ENCODE data around the gene DIAPH2.
"Not testable (repeated sequence)": the region's sequence is repeated elsewhere in the genome, so short reads cannot be mapped to it uniquely, and the experiment has no call there.

Gene DIAPH2

DNA sequence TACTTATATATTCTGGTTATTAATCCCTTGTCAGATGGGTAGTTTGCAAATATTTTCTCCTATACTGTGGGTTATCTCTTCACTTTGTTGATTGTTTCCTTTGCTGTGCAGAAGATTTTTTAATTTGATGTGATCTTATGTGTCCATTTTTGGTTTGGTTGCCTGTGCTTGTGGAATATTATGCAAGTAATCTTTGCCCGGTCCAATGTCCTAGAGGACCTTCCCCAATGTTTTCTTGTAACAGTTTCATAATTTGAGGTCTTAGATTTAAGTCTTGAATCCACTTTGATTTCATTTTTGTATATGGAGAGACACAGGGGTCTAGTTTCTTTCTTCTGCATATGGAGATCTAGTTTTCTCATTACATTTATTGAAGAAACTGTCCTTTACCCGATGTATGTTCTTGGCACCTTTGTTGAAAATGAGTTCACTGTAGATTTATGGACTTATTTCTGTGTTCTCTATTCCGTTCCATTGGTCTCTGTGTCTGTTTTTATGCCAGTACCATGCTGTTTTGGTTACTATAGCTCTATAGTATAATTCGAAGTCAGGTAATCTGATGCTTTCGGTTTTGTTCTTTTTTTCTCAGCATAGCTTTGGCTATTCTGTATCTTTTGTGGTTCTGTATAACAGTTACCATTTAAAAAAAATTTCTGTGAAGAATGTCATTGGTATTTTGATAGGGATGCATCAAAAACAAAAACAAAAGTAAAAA is 34.7 kb downstream of the DIAPH2 start:
- DNase-seq: no peak

- DNase-seq: no peak
Observed at GRCh38 chrX:96721354-96721753, 36.7 kb downstream of the DIAPH2 start.

GRCh38 chrX:96722781-96723180 is 38.1 kb downstream of the DIAPH2 start:
- DNase-seq: no peak

DNA sequence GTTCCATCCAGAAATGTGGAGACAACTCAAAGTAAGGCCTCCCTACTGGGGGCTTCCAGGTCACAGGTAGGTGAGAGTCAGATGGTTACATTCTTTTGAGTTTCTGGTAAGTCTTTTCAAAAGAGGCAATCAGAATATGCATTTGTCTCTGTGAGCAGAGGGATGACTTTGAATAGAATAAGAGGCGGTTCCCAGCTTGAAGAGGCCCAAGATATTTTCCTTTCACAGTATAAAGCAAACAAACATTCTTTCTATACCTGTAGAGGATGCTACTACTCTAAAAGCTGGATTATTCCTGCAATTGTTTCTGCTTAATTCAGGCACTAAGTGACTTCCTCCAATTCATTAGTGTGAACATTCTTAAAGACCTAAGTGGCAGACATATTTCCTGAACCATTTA is 44.4 kb downstream of the DIAPH2 start:
- no peak for DNase-seq

- DNase-seq: no peak
Observed at GRCh38 chrX:96729868-96730643, 45.4 kb downstream of the DIAPH2 start.

DNA sequence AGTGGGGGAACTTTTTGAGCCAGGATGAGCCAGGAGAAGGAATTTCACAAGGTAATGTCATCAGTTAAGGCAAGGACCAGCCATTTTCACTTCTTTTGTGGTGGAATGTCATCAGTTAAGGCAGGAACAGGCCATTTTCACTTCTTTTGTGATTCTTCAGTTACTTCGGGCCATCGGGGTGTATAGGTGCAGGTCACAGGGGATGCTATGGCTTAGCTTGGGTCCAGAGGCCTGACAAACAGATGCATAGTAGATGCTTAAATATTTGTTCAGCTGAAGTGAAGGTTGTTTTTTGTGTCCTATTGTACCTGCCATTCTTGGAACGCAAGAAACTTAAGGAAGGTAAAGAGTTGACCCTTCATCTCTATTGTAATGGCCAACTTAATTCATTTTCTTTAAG is 46.4 kb downstream of the DIAPH2 start:
- not testable (repeated sequence) for DNase-seq

DNA sequence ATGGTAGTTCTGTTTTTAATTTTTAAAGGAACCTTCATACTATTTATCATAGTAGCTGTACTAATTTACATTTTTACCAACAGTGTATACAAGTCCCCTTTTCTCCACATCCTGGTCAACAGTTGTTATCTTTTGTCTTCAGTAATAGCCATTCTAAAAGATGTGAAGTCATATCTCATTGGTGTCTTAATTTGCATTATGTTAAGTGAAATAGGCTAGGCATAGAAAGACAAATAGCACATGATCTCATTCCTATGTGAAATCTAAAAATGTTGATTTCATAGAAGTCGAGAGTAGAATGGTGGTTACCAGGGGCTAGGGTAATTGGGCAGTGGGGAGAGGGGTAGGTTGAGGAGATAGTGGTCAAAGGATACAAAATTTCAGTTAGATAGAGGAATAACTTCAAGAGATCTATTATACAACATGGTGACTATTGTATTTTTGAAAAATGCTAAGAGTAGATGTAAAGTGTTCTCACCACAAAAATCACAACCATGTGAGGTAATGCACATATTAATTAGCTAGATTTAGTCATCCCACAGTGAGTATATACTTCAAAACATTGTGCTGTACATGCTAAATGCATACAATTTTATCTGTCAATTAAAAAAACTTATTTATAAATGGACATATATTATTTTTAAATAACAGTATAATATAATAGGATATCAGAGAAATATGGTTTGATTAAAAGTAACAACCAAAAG is 58.9 kb downstream of the DIAPH2 start:
- no peak for DNase-seq

GRCh38 chrX:96752781-96753180 is 68.1 kb downstream of the DIAPH2 start:
- DNase-seq: no peak

- DNase-seq: no peak
Observed at GRCh38 chrX:96753230-96753629, 68.6 kb downstream of the DIAPH2 start.

DNA sequence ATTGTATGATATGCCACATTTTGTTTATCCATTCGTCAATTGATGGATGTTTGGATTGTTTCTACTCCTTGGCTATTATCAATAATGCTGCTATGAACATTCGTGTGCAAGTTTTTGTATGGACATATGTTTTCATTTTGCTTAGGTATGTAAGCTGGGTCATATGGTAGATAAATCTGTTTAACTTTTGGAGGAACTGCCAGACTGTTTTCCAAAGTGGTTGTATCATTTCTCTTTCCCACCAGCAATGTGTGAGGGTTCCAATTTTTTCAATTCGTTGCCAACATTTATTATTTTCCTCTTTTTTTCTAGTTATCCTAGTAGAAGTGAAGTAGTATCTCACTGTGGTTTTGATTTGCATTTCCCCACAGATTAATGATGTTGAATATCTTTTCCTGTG is 71.8 kb downstream of the DIAPH2 start:
- no peak for DNase-seq

DNA sequence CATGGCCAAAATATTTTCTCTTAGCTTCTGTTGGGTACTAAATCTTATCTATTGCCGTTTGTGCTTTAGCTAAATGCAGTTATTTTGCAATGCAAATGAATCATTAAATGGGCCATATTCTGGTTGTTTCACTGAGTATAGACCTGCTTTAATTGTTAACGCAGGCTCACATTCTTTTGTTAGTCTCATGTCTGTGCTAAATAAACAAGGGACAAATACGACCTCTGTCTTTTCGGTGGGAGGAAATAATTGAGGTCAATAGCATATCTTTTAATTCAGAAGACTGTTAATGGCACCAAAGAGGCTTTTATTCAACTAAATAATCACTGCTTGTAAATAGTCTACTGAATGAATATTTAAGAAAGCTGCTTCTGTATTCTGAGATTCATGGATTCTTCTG is 76.9 kb downstream of the DIAPH2 start:
- no peak for DNase-seq

GRCh38 chrX:96763608-96764007 is 79.0 kb downstream of the DIAPH2 start:
- DNase-seq: no peak

- DNase-seq: no peak
Observed at GRCh38 chrX:96764864-96765263, 80.2 kb downstream of the DIAPH2 start.

DNA sequence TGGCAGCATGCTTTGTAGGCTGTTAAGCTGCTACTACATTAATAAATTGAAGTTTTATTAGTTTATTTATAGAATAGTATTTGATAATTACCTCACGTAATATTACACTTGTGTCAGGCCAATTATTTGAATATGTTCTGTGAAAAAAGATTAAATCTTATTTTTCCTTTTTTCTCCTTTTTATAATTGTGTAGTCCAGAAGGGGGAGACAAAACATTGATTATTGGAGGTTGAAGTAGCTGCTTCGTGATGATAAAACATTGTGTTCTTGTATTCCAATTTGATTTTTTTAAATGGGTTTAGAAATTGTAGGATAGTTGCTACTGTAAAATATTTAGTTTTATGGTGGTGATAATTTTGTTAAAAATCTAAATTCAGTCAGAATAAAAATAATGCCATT is 85.7 kb downstream of the DIAPH2 start:
- DNase-seq: no peak

DNA sequence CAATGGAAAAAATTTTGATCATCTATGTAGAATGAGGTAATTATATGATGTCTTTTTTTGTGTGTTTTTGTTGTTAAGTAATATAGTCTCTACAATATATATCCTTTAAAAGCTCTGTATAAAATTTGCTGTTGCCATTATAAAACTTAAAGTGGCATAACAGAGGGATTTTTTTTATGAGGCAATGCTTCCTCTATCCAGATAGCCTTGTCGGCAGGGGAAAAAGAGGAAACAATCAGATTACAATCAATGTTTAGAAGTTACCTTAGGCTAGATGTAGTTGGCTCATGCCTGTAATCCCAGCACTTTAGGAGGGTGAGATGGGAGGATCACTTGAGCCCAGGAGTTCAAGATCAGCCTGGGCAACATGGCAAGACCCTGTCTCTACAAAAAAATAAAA is 86.8 kb downstream of the DIAPH2 start:
- no peak for DNase-seq

GRCh38 chrX:96774116-96774515 is 89.5 kb downstream of the DIAPH2 start:
- no peak for DNase-seq

DNA sequence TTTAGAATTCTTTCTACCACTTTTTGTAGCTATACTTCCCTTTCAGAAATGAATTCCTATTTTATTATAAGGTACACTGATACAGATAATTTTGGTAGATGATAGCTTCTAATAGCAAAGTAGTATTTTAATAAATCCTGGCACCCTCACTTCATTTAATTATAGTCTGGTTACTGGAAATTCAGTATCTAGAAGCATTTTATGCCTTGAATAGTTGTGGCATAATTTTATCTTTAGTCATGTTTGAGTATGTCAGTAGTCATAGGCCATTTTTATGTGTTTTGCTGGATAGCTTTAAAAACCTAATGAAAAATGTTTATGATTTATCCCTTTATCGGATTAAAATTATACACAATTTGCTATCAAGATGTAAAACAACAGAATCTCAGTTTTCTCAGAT is 92.3 kb downstream of the DIAPH2 start:
- DNase-seq: no peak

- DNase-seq: no peak
Observed at GRCh38 chrX:96791559-96791958, 106.9 kb downstream of the DIAPH2 start.

- no peak for DNase-seq
Observed at GRCh38 chrX:96792047-96792446, 107.4 kb downstream of the DIAPH2 start.

DNA sequence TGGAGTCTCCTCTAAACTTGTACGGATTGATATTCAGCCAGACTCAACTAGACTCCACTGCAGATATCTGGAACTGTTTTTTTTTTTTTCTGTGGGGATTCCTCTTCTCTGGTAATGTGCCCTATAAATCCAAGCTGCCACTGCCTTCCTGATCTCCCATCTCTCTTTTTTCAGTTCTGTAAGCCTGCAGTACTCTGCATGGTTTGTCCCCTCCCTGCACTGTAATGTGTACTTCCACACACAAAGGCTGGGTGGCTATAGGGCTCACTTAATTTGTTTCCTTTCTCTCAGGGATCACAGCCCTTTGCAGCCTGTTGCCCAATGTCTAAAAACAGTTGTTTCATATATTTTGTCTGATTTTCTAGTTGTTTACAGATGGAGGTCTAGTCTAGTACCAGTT is 114.3 kb downstream of the DIAPH2 start:
- no peak for DNase-seq

DNA sequence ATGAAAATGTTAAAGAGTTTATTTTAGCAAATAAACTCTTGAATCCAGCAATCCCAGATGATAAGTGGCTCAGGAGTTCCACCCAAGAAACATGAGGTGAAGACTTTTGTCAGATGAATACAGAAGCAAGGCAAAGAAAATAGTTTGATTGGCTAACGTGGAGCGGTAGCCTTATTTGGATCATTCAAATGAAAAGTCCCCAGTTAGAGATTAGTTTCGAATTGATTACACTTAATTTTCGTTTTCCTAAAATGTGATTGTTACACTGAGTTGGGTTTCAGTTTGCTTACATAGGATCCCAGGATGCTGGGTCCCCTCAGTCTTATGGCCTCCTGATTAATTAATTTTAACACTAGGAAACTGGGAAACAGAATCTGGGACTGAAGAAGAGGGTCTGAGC is 122.7 kb downstream of the DIAPH2 start:
- DNase-seq: no peak

GRCh38 chrX:96820935-96821334 is 136.3 kb downstream of the DIAPH2 start:
- no peak for DNase-seq

DNA sequence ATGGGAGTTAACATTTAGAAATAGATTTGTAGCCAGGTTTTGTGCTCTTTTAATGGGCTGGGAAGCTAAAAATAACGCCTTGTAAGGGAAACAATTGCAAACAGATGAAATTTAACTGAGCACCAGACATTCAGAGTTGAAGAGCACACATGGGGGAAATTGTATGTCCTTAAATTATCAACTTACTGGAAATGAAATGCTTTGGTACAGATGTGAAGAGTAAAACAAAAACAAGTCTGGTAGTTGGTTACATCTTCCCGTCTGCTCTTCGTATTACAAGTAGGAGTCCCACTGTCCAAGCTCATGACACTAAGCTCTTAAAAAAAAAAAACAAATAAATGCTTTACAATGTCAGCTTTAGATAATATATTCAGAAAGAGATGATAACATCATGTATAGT is 139.5 kb downstream of the DIAPH2 start:
- no peak for DNase-seq

GRCh38 chrX:96833333-96833732 is 148.7 kb downstream of the DIAPH2 start:
- no peak for DNase-seq
